Thyroid gland (tissue), 4 donors: ENCODE data around the gene SPATS2L. TPM values are rescaled to one million over a fixed set of nuclear protein-coding genes. Genes with fewer than 3 reads are reported as not detected.

Experiments used
- DNase-seq, 2 donors: peaks; one replicate each; pipeline ENCODE4 v3.0.0-alpha.2; 2019
- H3K27ac ChIP-seq, 3 donors: fragments of 200-600 bp; sonication (generic); 1 replicate in 2 of 3; 2 replicates in 1 of 3; pipeline ENCODE4 v1.5.1; 2016 to 2019; ENCODE audit warnings: mild to moderate bottlenecking in 1 of 3, moderate library complexity in 1 of 3
- H3K27me3 ChIP-seq: fragments of 200-600 bp; sonication (generic); one replicate; pipeline ENCODE4 v1.5.1; 2019
- H3K36me3 ChIP-seq, 2 donors: fragments of 200-600 bp; sonication (generic); one replicate each; pipeline ENCODE4 v1.5.1; 2016 to 2019
- H3K4me1 ChIP-seq, 2 donors: fragments of 200-600 bp; sonication (generic); one replicate each; pipeline ENCODE4 v1.5.1; 2017 to 2019
- H3K4me3 ChIP-seq, 3 donors: fragments of 200-600 bp; sonication (generic); replicated peaks in 1 of 3; 1 replicate in 2 of 3; 2 replicates in 1 of 3; pipeline ENCODE4 v1.5.1; 2016; ENCODE audit warnings: mild to moderate bottlenecking in 1 of 3
- H3K9me3 ChIP-seq: fragments of 200-600 bp; sonication (generic); one replicate; pipeline ENCODE4 v1.5.1; 2017
- CTCF ChIP-seq, 6 experiments: fragments of 200-600 bp in 3 of 6; fragments of 450-650 bp in 3 of 6; sonication (generic) in 3 of 6; IDR thresholded peaks; one replicate each; pipeline ENCODE4 v1.5.1; 2016 to 2019; ENCODE audit warnings: antibody characterized with exemption in 6 of 6, mild to moderate bottlenecking in 2 of 6, inconsistent platforms in 1 of 6, moderate library complexity in 1 of 6
- POLR2A ChIP-seq, 2 donors: fragments of 450-650 bp; IDR thresholded peaks; one replicate each; pipeline ENCODE4 v1.6.1; 2017; ENCODE audit warnings: antibody characterized with exemption in 2 of 2, mild to moderate bottlenecking in 2 of 2, moderate library complexity in 1 of 2
- WGBS, 2 donors: methylation state at CpG; one replicate each; pipeline ENCODE4 v1.1.5; 2017; 5-methylcytosine and 5-hydroxymethylcytosine counted together
- intact Hi-C: fragments of 100-400 bp; cut with DNase I; formaldehyde crosslinking; loops from one replicate; pipeline ENCODE4 v1.15.1; 2023
- total RNA-seq, 4 donors: library from RNA; depleted of rRNA; stranded (reverse); fragments of >200 nt; gene quantifications; one replicate each; pipeline ENCODE4 v1.2.3, GENCODE V29; 2016

Gene SPATS2L
- total RNA-seq, 4 donors from 2014 or later = 41.7 to 101 (median 73.3) TPM

GRCh38 chr2:200453142-200453852 lies 146.8 kb downstream of the SPATS2L start:
- intact Hi-C loops = no loop called here

GRCh38 chr2:200453853-200454534 lies 147.5 kb downstream of the SPATS2L start:
- Histone ChIP-seq H3K9me3 (no peaks in the 10 kb centered on the region), H3K27ac (no peak overlapping the region), H3K27me3 (no peaks in the 10 kb centered on the region), H3K4me3 (no peak overlapping the region), H3K4me1 (peaks cover 0 to 6% of the 10 kb centered on the region in 2 donors), H3K36me3 (no peaks in the 10 kb centered on the region)
- TF ChIP-seq CTCF (IDR thresholded peaks at IDR 0.05) (no peak), POLR2A (IDR thresholded peaks at IDR 0.05) (no peak)
- 90 to 94% methylated on average over 5 of the region's 5 CpGs for WGBS, 2 donors
- intact Hi-C loops = no loop called here
- DNase-seq = no peak

More at GRCh38 chr2:200453142-200453852, 146.8 kb downstream of the SPATS2L start:
- no peak for DNase-seq
- Histone ChIP-seq H3K27ac (no peak overlapping the region), H3K4me1 (peaks cover 0 to 6% of the 10 kb centered on the region in 2 donors), H3K27me3 (no peaks in the 10 kb centered on the region), H3K4me3 (no peak overlapping the region), H3K36me3 (no peaks in the 10 kb centered on the region), H3K9me3 (no peaks in the 10 kb centered on the region)
- WGBS, 2 donors = 79 to 90% methylated on average over 8 of the region's 8 CpGs
- TF ChIP-seq POLR2A (IDR thresholded peaks at IDR 0.05) (no peak), CTCF (IDR thresholded peaks at IDR 0.05) (no peak)

GRCh38 chr2:200454927-200455801 lies 148.7 kb downstream of the SPATS2L start:
- intact Hi-C loops = no loop called here
- no peak for DNase-seq
- peaks cover 0 to 6% of the 10 kb centered on the region in 2 donors for H3K4me1 ChIP-seq
- no peak overlapping the region for H3K4me3 ChIP-seq
- no peaks in the 10 kb centered on the region for H3K27me3 ChIP-seq
- H3K9me3 ChIP-seq = no peaks in the 10 kb centered on the region
- H3K36me3 ChIP-seq = no peaks in the 10 kb centered on the region
- no peak overlapping the region for H3K27ac ChIP-seq
- TF ChIP-seq CTCF (IDR thresholded peaks at IDR 0.05) = no peak
- no peak for TF ChIP-seq POLR2A (IDR thresholded peaks at IDR 0.05)
- 92 to 96% methylated on average over 4 of the region's 4 CpGs for WGBS, 2 donors

- H3K4me3 ChIP-seq = no peak overlapping the region
- no peak for TF ChIP-seq POLR2A (IDR thresholded peaks at IDR 0.05)
- TF ChIP-seq CTCF (IDR thresholded peaks at IDR 0.05) = no peak
- DNase-seq = no peak
- H3K27ac ChIP-seq = no peak overlapping the region
- H3K4me1 ChIP-seq = peaks cover 0 to 6% of the 10 kb centered on the region in 2 donors
- intact Hi-C loops = no loop called here
- 58 to 79% methylated on average over 4 of the region's 4 CpGs for WGBS, 2 donors
- no peaks in the 10 kb centered on the region for H3K9me3 ChIP-seq
- no peaks in the 10 kb centered on the region for H3K27me3 ChIP-seq
- no peaks in the 10 kb centered on the region for H3K36me3 ChIP-seq
Observed at GRCh38 chr2:200455958-200456421, 149.5 kb downstream of the SPATS2L start.
